CD14-positive monocyte (primary cell): ENCODE measurements around the gene GLRX5. TPM values are rescaled to one million over a fixed set of nuclear protein-coding genes. Genes with fewer than 3 reads are reported as not detected.

ENCODE experiments used
- DNase-seq, 3 donors: peaks; one replicate each; pipeline ENCODE4 v3.0.0-alpha.2; 2011 to 2022
- H2AFZ ChIP-seq: 2 replicates; pipeline ENCODE4 v1.6.0; 2012; ENCODE audit warnings: mild to moderate bottlenecking, low read depth, low read length, inconsistent platforms; ENCODE audit not compliant: insufficient read depth, poor library complexity, severe bottlenecking
- H3K27ac ChIP-seq, 2 donors: 1 replicate in 1 of 2; 2 replicates in 1 of 2; pipeline ENCODE4 v1.5.1; 2012 to 2013; ENCODE audit warnings: low read length in 2 of 2, control low read depth in 1 of 2, inconsistent platforms in 1 of 2, low read depth in 1 of 2, mild to moderate bottlenecking in 1 of 2
- H3K27me3 ChIP-seq, 2 donors: one replicate each; pipeline versions ENCODE4 v1.6.0 to v1.6.1; 2011 to 2013; ENCODE audit warnings: low read length in 2 of 2; ENCODE audit not compliant: control insufficient read depth in 2 of 2, insufficient read depth in 2 of 2
- H3K36me3 ChIP-seq, 2 donors: replicated peaks in 1 of 2; 1 replicate in 1 of 2; 2 replicates in 1 of 2; pipeline versions ENCODE4 v1.5.1 to v1.6.1; 2012 to 2013; ENCODE audit warnings: low read length in 2 of 2, control low read depth in 1 of 2, inconsistent platforms in 1 of 2, mild to moderate bottlenecking in 1 of 2; ENCODE audit not compliant: insufficient read depth in 2 of 2, control insufficient read depth in 1 of 2
- H3K4me1 ChIP-seq, 2 donors: 1 replicate in 1 of 2; 2 replicates in 1 of 2; pipeline versions ENCODE4 v1.5.1 to v1.6.1; 2012 to 2013; ENCODE audit warnings: low read length in 2 of 2, control low read depth in 1 of 2, inconsistent platforms in 1 of 2, mild to moderate bottlenecking in 1 of 2, moderate library complexity in 1 of 2; ENCODE audit not compliant: insufficient read depth in 2 of 2, control insufficient read depth in 1 of 2
- H3K4me2 ChIP-seq: replicated peaks from 2 replicates; pipeline ENCODE3; 2012; ENCODE audit warnings: low read length, moderate library complexity, mild to moderate bottlenecking; ENCODE audit not compliant: poor library complexity, severe bottlenecking; ENCODE audit errors: extremely low read depth
- H3K4me3 ChIP-seq, 3 experiments: fragments of 200-600 bp in 1 of 3; sonication (generic) in 1 of 3; replicated peaks in 1 of 3; 1 replicate in 2 of 3; 2 replicates in 1 of 3; pipeline ENCODE4 v1.5.1; 2011 to 2013; ENCODE audit warnings: low read length in 3 of 3, mild to moderate bottlenecking in 3 of 3, control low read depth in 2 of 3, low read depth in 2 of 3, inconsistent platforms in 1 of 3, moderate library complexity in 1 of 3
- H3K79me2 ChIP-seq: 2 replicates; pipeline ENCODE4 v1.6.0; 2012; ENCODE audit warnings: mild to moderate bottlenecking, control low read depth, inconsistent platforms, low read length, moderate library complexity; ENCODE audit not compliant: insufficient read depth
- H3K9ac ChIP-seq: 2 replicates; pipeline ENCODE4 v1.6.0; 2017; ENCODE audit warnings: low read length, mild to moderate bottlenecking; ENCODE audit not compliant: insufficient read depth, poor library complexity, severe bottlenecking
- H3K9me3 ChIP-seq, 2 donors: replicated peaks in 1 of 2; 1 replicate in 1 of 2; 2 replicates in 1 of 2; pipeline versions ENCODE4 v1.5.1 to v1.6.1; 2012 to 2013; ENCODE audit warnings: low read length in 2 of 2, control low read depth in 1 of 2; ENCODE audit not compliant: control insufficient read depth in 1 of 2, insufficient read depth in 1 of 2
- H4K20me1 ChIP-seq: 2 replicates; pipeline ENCODE4 v1.6.0; 2012; ENCODE audit warnings: mild to moderate bottlenecking, low read length, control low read depth, moderate library complexity; ENCODE audit not compliant: insufficient read depth
- H3K27ac Mint-ChIP-seq, 7 donors: one replicate each; pipeline ENCODE4 v1.8.0; 2020; ENCODE audit warnings: mild to moderate bottlenecking in 7 of 7, mixed read lengths in 7 of 7, moderate library complexity in 6 of 7, inconsistent platforms in 2 of 7
- H3K27me3 Mint-ChIP-seq, 3 donors: one replicate each; pipeline ENCODE4 v1.8.0; 2021 to 2022; ENCODE audit warnings: low read depth in 3 of 3, mild to moderate bottlenecking in 3 of 3, mixed read lengths in 3 of 3, moderate library complexity in 3 of 3, inconsistent platforms in 1 of 3
- H3K36me3 Mint-ChIP-seq, 2 donors: one replicate each; pipeline ENCODE4 v1.8.0; 2020; ENCODE audit warnings: mixed read lengths in 2 of 2, inconsistent platforms in 1 of 2, mild to moderate bottlenecking in 1 of 2
- H3K4me1 Mint-ChIP-seq: one replicate; pipeline ENCODE4 v1.8.0; 2020; ENCODE audit warnings: mild to moderate bottlenecking, mixed read lengths
- H3K4me3 Mint-ChIP-seq, 2 donors: one replicate each; pipeline ENCODE4 v1.8.0; 2020; ENCODE audit warnings: mild to moderate bottlenecking in 2 of 2, mixed read lengths in 2 of 2, moderate library complexity in 1 of 2
- H3K9me3 Mint-ChIP-seq, 7 donors: one replicate each; pipeline ENCODE4 v1.8.0; 2020 to 2022; ENCODE audit warnings: mixed read lengths in 7 of 7, mild to moderate bottlenecking in 6 of 7, moderate library complexity in 6 of 7, inconsistent platforms in 2 of 7
- WGBS: methylation state at CpG from one replicate; pipeline ENCODE4 v1.1.5; 2013; ENCODE audit warnings: missing lambda C conversion rate; ENCODE audit not compliant: insufficient coverage; 5-methylcytosine and 5-hydroxymethylcytosine counted together
- intact Hi-C, 2 donors: fragments of 100-400 bp; cut with micrococcal nuclease; formaldehyde crosslinking; loops; one replicate each; pipeline versions ENCODE4 v1.15.0 to v1.15.1; 2023
- polyA plus RNA-seq, 3 donors: library from polyadenylated mRNA; depleted of rRNA in 1 of 3; unstranded in 2 of 3; stranded (reverse) in 1 of 3; fragments of 300-500 nt in 2 of 3; fragments of >200 nt in 1 of 3; fragmentation: Illumina TruSeq in 2 of 3; gene quantifications; 1 replicate in 2 of 3; 2 replicates in 1 of 3; pipeline ENCODE4 v1.2.3, GENCODE V29; 2012 to 2021
- TF ChIP-seq, protein P1 (sequence below): fragments of 200-600 bp; IDR thresholded peaks from one replicate; pipeline ENCODE4 v1.8.0; 2022; ENCODE audit warnings: antibody characterized with exemption, mild to moderate bottlenecking

GLRX5 gene
- polyA plus RNA-seq, 3 donors, result 10.9 to 43.1 (median 31.1) TPM

DNA sequence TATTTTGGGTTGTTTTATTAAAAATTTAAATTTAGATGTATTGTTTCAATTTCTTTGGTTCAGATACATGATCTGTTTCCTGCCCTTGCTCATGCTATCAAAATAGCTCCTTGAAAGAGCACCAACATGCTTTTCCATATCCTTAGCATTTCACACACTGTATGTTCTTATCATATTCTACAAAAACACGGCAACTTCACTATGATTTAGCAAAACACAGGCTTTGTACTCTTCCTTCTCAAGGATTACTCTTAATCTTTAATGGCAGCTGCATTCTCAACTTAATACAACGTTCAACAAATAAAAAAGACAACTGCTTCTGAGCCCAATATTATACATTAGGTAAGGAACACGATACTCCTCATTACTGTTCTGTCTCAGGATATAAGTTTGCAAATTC lies 2.9 kb upstream of the GLRX5 start:
- no peak for DNase-seq
- H3K4me2 ChIP-seq, result no peak overlapping the region
- no peaks in the 10 kb centered on the region for H3K9me3 Mint-ChIP-seq
- no peak overlapping the region for H3K4me3 Mint-ChIP-seq
- H4K20me1 ChIP-seq, result peaks cover 10% of the 10 kb centered on the region
- peaks cover 4 to 22% of the 10 kb centered on the region in 2 donors for H3K36me3 Mint-ChIP-seq
- peaks cover 46% of the 10 kb centered on the region for H3K4me1 Mint-ChIP-seq
- no CpG with 5 or more reads among the region's 3 CpGs for WGBS
- H3K27ac ChIP-seq, result no peak overlapping the region
- TF ChIP-seq, protein P1, sequence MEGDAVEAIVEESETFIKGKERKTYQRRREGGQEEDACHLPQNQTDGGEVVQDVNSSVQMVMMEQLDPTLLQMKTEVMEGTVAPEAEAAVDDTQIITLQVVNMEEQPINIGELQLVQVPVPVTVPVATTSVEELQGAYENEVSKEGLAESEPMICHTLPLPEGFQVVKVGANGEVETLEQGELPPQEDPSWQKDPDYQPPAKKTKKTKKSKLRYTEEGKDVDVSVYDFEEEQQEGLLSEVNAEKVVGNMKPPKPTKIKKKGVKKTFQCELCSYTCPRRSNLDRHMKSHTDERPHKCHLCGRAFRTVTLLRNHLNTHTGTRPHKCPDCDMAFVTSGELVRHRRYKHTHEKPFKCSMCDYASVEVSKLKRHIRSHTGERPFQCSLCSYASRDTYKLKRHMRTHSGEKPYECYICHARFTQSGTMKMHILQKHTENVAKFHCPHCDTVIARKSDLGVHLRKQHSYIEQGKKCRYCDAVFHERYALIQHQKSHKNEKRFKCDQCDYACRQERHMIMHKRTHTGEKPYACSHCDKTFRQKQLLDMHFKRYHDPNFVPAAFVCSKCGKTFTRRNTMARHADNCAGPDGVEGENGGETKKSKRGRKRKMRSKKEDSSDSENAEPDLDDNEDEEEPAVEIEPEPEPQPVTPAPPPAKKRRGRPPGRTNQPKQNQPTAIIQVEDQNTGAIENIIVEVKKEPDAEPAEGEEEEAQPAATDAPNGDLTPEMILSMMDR, result no peak
- no peak overlapping the region for H3K4me3 ChIP-seq
- no peaks in the 10 kb centered on the region for H3K27me3 ChIP-seq
- H3K79me2 ChIP-seq, result peaks cover 78% of the 10 kb centered on the region
- no peaks in the 10 kb centered on the region for H3K9me3 ChIP-seq
- H3K4me1 ChIP-seq, result peaks cover 31 to 40% of the 10 kb centered on the region in 2 donors
- peaks cover 0 to 2% (median 0%) of the 10 kb centered on the region in 3 donors for H3K27me3 Mint-ChIP-seq
- H3K36me3 ChIP-seq, result peaks cover 0 to 8% of the 10 kb centered on the region in 2 donors
- H3K27ac Mint-ChIP-seq, result peak overlapping the region in 1 of 7 donors; percentile 61
- intact Hi-C loops, result loop anchor here (5.0 kb wide), 1 partner anchor 35 kb away; no protein-coding TSS in a partner anchor
- no peak overlapping the region for H2AFZ ChIP-seq
- H3K9ac ChIP-seq, result no peak overlapping the region

DNA sequence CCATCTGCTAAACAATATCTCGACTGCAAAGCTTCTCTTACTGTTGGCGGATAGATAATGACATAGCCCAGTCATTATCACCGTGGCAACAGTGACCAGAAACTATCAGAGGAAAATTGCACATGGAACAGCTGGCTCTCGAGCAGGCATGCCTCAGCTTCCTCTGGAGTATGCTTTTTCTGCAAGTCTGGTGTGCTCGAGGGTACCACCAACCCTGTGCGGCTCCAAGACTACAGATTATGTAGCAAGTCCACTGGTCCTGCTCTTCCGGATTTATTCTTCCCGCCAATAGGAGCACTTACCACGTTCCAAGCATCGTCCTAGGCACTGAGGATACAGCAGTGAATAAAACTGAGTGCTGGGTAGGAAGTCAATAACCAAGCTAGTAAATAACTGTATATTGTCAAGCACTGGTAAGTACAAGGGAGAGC lies 1.4 kb upstream of the GLRX5 start:
- Mint-ChIP-seq H3K4me1 (peaks cover 47% of the 10 kb centered on the region), H3K4me3 (peak overlapping the region; percentile 91 to 93), H3K36me3 (peaks cover 4 to 22% of the 10 kb centered on the region in 2 donors), H3K9me3 (no peaks in the 10 kb centered on the region), H3K27me3 (peaks cover 0 to 2% (median 0%) of the 10 kb centered on the region in 3 donors), H3K27ac (peak overlapping the region; percentile 80 to 95 (median 92))
- Histone ChIP-seq H2AFZ (peak overlapping the region; percentile 84), H3K27me3 (no peaks in the 10 kb centered on the region), H3K9ac (peak overlapping the region; percentile 83), H3K4me2 (peak overlapping the region; percentile 84), H3K4me1 (peaks cover 28 to 34% of the 10 kb centered on the region in 2 donors), H3K79me2 (peaks cover 89% of the 10 kb centered on the region), H4K20me1 (peaks cover 11% of the 10 kb centered on the region), H3K9me3 (no peaks in the 10 kb centered on the region), H3K36me3 (peaks cover 0 to 8% of the 10 kb centered on the region in 2 donors), H3K4me3 (peak overlapping the region; percentile 65 to 90 (median 83)), H3K27ac (peak overlapping the region; percentile 58 to 74)
- 1% methylated on average over 5 of the region's 10 CpGs for WGBS
- no peak for DNase-seq
- TF ChIP-seq, protein P1, result no peak
- intact Hi-C loops, result loop anchor here (5.0 kb wide), 1 partner anchor 36 kb away; no protein-coding TSS in a partner anchor
